Activated naive CD8-positive, alpha-beta T cell (primary cell): ENCODE measurements around the gene ATP4B.

Experiments
- H3K27ac Mint-ChIP-seq: one replicate; pipeline ENCODE4 v1.8.0; 2021; ENCODE audit warnings: mixed read lengths
- H3K27me3 Mint-ChIP-seq: one replicate; pipeline ENCODE4 v1.8.0; 2021; ENCODE audit warnings: mixed read lengths
- H3K36me3 Mint-ChIP-seq: one replicate; pipeline ENCODE4 v1.8.0; 2021; ENCODE audit warnings: mixed read lengths
- H3K4me1 Mint-ChIP-seq: one replicate; pipeline ENCODE4 v1.8.0; 2021; ENCODE audit warnings: low read depth, mixed read lengths
- H3K4me3 Mint-ChIP-seq: one replicate; pipeline ENCODE4 v1.8.0; 2021; ENCODE audit warnings: mild to moderate bottlenecking, mixed read lengths
- H3K9me3 Mint-ChIP-seq: one replicate; pipeline ENCODE4 v1.8.0; 2021; ENCODE audit warnings: low read depth, mixed read lengths

Gene ATP4B

DNA sequence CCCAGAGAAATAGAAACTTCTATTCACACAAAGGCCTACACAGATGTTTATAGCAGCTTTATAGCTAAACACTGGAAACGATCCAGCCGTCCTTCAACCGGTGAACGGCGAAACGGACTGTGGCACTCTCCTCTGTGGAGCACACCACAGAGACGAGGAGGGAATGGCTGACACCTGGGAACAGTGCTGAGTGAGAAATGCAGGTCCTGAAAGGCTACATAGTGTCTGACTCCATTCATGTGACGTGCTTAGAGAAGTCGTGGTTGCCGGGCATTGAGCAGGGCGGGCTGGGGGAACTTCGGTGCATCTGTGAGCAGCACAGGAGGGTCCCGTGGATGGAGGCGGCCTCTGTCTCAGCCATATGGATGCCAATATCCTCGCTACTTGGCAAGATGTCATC is 5.9 kb upstream of the ATP4B start:
- H3K9me3 Mint-ChIP-seq = peaks cover 16% of the 10 kb centered on the region
- H3K4me3 Mint-ChIP-seq = no peak overlapping the region
- H3K4me1 Mint-ChIP-seq = no peaks in the 10 kb centered on the region
- no peak overlapping the region for H3K27ac Mint-ChIP-seq
- peaks cover 5% of the 10 kb centered on the region for H3K36me3 Mint-ChIP-seq
- peaks cover under 1% of the 10 kb centered on the region for H3K27me3 Mint-ChIP-seq

DNA sequence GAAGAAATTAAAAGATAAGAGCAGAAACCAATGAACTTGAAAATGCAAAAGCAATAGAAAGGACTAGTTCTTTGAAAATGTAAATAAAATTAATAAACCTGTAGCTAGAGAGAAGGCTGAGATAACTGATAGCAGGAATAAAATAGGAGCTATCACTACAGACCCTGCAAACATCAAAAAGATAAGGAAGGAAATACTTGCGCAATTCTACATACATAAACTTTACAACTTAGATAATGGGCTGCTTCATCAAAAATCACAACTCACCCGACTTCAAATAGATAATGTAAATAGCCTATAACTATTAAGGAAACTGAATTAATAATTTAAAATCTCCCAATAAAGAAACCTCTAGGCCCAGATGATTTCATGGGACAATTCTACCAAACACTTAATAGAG is 3.5 kb upstream of the ATP4B start:
- Mint-ChIP-seq H3K27ac (no peak overlapping the region), H3K36me3 (peaks cover 5% of the 10 kb centered on the region), H3K9me3 (peaks cover 16% of the 10 kb centered on the region), H3K4me1 (no peaks in the 10 kb centered on the region), H3K27me3 (no peaks in the 10 kb centered on the region), H3K4me3 (no peak overlapping the region)

GRCh38 chr13:113660066-113660465 is 2.1 kb upstream of the ATP4B start:
- Mint-ChIP-seq H3K4me1 (no peaks in the 10 kb centered on the region), H3K27ac (no peak overlapping the region), H3K27me3 (no peaks in the 10 kb centered on the region), H3K9me3 (peaks cover 16% of the 10 kb centered on the region), H3K4me3 (no peak overlapping the region), H3K36me3 (peaks cover 5% of the 10 kb centered on the region)

DNA sequence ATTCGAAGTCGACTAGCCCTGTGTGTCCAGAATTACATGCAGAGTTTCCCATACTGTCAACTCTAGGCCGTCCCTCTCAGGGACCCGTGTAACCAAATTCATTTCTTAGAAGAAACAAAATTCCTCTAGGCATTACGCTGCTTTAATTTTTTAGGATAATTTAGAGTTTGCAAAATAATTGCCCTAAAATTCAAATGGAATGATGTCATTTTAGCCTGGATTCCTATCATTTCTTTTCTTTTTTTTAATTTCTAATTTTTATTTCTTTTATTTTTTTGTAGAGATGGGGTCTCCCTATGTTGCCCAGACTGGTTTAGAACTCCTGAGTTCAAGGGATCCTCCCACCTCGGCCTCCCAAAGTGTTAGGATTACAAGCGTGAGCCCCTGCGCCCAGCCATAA is 1.3 kb upstream of the ATP4B start:
- no peak overlapping the region for H3K4me3 Mint-ChIP-seq
- H3K9me3 Mint-ChIP-seq = peaks cover 16% of the 10 kb centered on the region
- no peak overlapping the region for H3K27ac Mint-ChIP-seq
- H3K27me3 Mint-ChIP-seq = no peaks in the 10 kb centered on the region
- peaks cover 5% of the 10 kb centered on the region for H3K36me3 Mint-ChIP-seq
- no peaks in the 10 kb centered on the region for H3K4me1 Mint-ChIP-seq

GRCh38 chr13:113658836-113659235 is 838 bp upstream of the ATP4B start:
- H3K4me3 Mint-ChIP-seq = no peak overlapping the region
- no peaks in the 10 kb centered on the region for H3K27me3 Mint-ChIP-seq
- peaks cover 16% of the 10 kb centered on the region for H3K9me3 Mint-ChIP-seq
- no peak overlapping the region for H3K27ac Mint-ChIP-seq
- H3K36me3 Mint-ChIP-seq = peaks cover 5% of the 10 kb centered on the region
- peaks cover 1% of the 10 kb centered on the region for H3K4me1 Mint-ChIP-seq

DNA sequence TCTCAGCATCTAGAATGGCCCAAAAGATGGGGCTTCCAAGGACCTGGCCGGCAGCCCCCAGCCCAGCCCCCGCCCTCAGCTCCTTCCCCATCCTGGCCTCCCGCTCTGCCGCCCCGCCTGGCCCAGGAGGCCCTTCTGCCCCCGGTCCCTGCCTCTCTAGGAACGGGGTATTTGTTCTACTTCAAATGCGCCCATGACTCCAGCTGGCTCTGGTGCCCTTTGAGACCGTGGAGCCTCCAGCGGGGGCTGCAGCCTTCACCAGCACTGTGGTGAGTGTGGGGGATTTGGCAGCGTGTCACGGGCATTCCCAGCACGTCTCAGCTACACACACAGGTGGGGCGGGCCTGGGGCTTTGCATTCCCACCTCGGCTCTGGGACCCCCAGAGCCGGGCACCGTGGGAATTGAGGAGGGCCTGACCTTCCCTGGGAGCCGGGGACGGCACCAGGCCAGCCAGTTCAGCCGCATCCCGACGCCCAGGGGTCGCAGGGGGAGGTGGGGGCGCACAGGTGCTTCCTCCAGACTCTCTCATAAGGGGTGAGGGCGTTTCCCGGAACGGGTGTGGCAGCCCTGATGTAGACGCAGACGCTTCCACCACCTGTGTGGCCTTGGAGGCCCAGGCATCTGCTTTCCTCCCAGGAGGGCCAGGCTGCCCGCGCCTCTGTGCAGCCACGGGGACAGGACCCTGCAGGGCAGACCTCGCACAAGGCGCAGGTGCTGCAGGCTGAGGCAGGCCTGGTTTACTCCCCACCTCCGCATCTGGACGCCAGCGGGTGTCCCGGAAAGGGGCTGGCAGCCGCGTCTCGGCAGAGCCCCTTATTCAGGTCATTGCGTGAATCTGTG is 947 bp downstream of the ATP4B start:
- peaks cover 5% of the 10 kb centered on the region for H3K36me3 Mint-ChIP-seq
- no peaks in the 10 kb centered on the region for H3K27me3 Mint-ChIP-seq
- H3K4me3 Mint-ChIP-seq = no peak overlapping the region
- peaks cover 6% of the 10 kb centered on the region for H3K4me1 Mint-ChIP-seq
- peaks cover 14% of the 10 kb centered on the region for H3K9me3 Mint-ChIP-seq
- H3K27ac Mint-ChIP-seq = no peak overlapping the region

GRCh38 chr13:113656003-113656588 is 1.9 kb downstream of the ATP4B start:
- Mint-ChIP-seq H3K27ac (no peak overlapping the region), H3K4me3 (no peak overlapping the region), H3K9me3 (peaks cover 6% of the 10 kb centered on the region), H3K4me1 (peaks cover 6% of the 10 kb centered on the region), H3K36me3 (peaks cover 2% of the 10 kb centered on the region), H3K27me3 (no peaks in the 10 kb centered on the region)

DNA sequence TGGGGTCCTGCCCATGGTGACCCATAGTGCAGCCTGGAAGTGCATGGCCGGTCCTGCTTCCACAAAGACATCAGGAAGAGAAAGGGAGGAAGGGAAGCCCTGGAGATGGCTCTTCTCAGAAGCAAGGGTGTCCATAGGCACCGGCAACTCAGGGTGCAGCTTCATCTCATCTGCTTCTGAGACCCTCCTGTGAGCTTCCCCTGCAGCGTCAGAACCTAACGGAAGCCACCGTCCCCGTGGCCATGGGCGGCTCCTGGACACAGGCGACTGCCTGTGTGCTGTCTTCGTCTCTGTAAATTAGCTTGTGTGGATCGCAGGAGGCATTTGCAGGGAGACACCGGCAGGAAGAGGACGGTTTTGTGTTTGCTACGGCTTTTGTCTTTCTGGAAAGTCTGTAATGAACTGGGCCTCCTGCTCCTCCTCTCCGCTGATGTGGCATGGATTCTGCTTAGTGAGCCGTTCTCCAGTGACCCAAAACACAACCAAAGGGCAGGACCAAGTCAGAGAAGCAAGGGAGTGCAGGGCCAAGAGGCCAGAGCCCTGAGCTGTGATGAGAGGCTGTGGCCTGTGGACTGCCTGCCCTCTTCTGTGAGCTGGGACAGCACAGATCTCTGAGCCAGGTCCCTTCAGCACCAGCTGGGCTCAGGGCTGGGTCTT is 2.5 kb downstream of the ATP4B start:
- H3K27me3 Mint-ChIP-seq = no peaks in the 10 kb centered on the region
- H3K4me1 Mint-ChIP-seq = peaks cover 6% of the 10 kb centered on the region
- no peak overlapping the region for H3K4me3 Mint-ChIP-seq
- no peaks in the 10 kb centered on the region for H3K9me3 Mint-ChIP-seq
- no peaks in the 10 kb centered on the region for H3K36me3 Mint-ChIP-seq
- no peak overlapping the region for H3K27ac Mint-ChIP-seq

DNA sequence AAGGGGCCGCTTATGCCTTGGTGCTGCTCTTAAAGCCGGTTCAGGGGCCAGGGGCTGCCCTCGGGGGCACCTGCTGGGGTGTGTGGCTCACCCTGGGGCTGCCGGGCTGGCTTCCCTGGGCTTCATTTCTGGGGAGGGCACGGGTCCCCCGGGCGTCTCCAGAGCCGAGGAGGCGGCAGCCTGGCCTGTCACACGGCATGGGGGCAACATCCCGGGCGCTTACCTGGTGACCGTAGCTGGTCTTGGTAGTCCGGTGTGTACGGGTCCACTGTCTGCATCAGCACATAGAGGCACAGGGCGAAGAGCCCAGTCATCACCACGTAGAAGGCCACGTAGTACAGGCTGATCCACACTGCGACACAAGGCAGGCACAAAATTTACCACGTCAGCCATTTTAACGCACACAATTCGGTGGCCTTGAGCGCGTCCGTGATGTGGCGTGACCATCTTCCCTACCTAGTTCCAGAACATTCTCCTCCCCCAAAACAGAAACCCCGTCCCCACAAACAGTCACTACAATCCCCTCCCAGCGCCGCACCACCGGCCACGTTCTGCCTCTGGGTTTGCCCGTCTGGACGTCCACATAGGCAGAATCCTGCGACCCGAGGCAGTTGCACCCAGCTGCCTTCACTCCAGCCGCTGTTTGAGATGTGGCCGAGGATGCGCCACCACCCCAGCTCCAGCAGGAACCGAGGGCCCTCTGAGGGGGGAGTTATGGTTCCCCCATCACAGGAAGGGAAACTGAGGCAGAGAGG is 3.2 kb downstream of the ATP4B start:
- no peaks in the 10 kb centered on the region for H3K36me3 Mint-ChIP-seq
- no peaks in the 10 kb centered on the region for H3K27me3 Mint-ChIP-seq
- no peak overlapping the region for H3K27ac Mint-ChIP-seq

DNA sequence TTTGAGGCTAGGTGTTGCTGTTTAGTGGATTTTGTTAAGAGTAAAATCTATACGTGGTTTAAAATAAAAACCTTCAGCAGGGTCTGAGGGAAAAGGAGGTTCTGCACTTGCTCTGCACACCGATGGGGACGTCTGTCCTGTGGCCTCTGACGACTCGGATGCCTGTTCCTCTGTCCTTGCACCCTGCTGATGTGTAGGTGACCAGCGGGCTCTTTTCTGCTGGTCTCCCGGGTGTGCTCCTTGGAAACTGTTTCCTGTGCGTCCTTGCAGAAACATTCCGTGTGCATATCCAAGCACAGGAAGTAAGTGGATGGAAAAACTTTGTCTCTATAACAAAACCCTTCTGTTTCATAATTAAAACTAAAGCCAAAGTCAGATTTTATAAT is 3.8 kb downstream of the ATP4B start:
- Mint-ChIP-seq H3K9me3 (no peaks in the 10 kb centered on the region), H3K27me3 (no peaks in the 10 kb centered on the region), H3K27ac (no peak overlapping the region), H3K36me3 (no peaks in the 10 kb centered on the region), H3K4me3 (no peak overlapping the region), H3K4me1 (peaks cover 6% of the 10 kb centered on the region)

More for the DNA sequence above, 3.2 kb downstream of the ATP4B start:
- H3K9me3 Mint-ChIP-seq = no peaks in the 10 kb centered on the region
- H3K4me3 Mint-ChIP-seq = no peak overlapping the region
- peaks cover 6% of the 10 kb centered on the region for H3K4me1 Mint-ChIP-seq

DNA sequence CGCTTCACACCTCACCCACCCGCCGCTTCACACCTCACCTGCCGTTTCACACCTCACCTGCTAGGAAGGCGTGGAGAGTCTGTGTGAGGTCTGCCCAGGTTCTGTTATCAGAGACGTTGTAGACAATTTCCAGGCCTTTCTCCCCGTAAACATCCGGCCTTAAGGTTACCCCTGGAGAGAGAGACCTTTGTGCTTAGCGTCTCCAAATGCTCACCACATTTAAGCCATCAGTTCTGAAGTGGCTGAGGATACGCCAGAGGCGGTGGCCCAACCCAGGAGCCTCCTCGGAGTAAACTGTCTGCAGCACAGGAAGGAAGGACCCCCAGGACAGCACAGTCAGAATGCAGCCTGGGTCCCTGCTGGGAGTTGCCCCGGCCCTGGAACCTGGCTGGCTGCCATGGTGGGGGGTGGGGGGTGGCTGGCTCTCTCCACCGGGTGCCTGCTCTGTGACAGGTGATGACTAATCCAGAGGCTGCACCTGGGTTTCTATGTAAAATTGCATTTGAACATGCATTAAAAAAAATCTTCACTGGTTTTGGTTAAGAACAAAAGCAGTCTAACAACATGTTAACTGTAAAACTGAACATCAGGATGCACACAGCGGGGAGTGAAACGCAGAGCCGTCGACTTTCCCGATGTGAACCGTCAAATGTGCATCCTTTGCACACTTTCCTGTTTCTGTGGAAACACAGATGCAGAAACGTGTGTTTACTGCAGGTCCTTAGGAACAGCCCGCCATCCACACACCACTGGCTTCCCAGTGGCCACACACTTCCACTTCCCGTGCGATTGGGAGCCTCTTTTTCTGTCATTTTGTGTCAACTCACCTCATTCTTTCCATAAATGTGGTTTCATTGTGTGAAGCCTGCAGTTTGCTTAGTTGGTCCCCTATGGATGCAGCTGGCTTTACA is 4.5 kb downstream of the ATP4B start:
- Mint-ChIP-seq H3K9me3 (no peaks in the 10 kb centered on the region), H3K4me1 (peaks cover 6% of the 10 kb centered on the region), H3K36me3 (no peaks in the 10 kb centered on the region), H3K4me3 (no peak overlapping the region), H3K27me3 (no peaks in the 10 kb centered on the region), H3K27ac (no peak overlapping the region)

DNA sequence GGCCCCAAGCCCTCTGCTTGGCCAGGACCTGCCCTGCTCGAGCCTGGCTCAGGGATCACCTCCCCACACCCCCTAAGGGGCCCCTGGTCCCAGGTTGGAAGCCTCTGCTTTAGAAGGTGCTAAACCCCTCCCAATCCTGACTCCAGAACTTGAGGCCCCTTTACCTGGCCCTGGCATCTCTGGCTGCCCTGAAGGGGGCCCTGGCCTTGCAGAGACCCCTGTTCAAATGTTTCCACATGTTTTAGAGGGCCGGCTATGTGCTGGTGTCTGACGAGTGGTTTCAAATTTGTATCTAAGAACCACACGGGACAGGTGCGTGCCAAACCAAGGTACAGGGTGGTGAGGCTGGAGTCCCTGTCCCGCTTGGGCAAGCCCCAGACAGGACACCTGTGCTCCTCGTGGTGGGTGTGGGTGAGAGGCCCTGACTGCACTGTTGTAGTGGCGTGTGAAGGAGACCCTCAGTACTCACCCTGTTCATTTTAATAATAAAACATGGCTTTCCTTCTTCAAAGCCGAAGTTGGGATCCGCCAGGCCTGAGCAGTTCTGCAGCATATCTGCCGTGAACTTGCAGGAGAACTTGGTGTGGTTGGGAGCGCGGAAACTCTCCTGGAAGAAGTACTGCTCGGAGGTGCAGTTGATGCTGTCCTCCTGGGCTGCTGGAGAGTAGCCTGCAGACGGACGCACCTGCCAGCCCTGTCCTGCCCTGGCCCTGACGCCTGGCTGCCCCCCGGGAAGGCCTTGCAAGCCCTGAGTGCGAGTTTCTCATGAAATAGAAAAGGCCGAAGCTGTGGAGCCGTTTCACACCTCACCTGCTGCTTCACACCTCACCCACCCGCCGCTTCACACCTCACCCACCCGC is 5.4 kb downstream of the ATP4B start:
- Mint-ChIP-seq H3K4me1 (peaks cover 9% of the 10 kb centered on the region), H3K27me3 (no peaks in the 10 kb centered on the region), H3K9me3 (no peaks in the 10 kb centered on the region), H3K4me3 (no peak overlapping the region), H3K36me3 (no peaks in the 10 kb centered on the region), H3K27ac (no peak overlapping the region)

- Mint-ChIP-seq H3K4me1 (peaks cover 16% of the 10 kb centered on the region), H3K36me3 (no peaks in the 10 kb centered on the region), H3K9me3 (no peaks in the 10 kb centered on the region), H3K27me3 (no peaks in the 10 kb centered on the region), H3K27ac (no peak overlapping the region), H3K4me3 (no peak overlapping the region)
These were observed 6.2 kb downstream of the ATP4B start for GRCh38 chr13:113651511-113652403.
